HG02588 (cell line): Measurements from ENCODE around the gene GOLGA8B.
"Not testable (repeated sequence)": the region's sequence is repeated elsewhere in the genome, so short reads cannot be mapped to it uniquely, and the experiment has no call there.

Experiments
- ATAC-seq: cut with Tn5 transposase; IDR thresholded peaks from one replicate; pipeline ENCODE4 v1.9.1; 2021; ENCODE audit warnings: mild to moderate bottlenecking, moderate library complexity; ENCODE audit not compliant: unreplicated experiment

GOLGA8B gene

GRCh38 chr15:34564711-34565110 is 18.7 kb downstream of the GOLGA8B start:
- ATAC-seq = not testable (repeated sequence)

- not testable (repeated sequence) for ATAC-seq
Measured at GRCh38 chr15:34560814-34561213, 22.6 kb downstream of the GOLGA8B start.

GRCh38 chr15:34559764-34560163 is 23.7 kb downstream of the GOLGA8B start:
- ATAC-seq = not testable (repeated sequence)

GRCh38 chr15:34555162-34555561 is 28.3 kb downstream of the GOLGA8B start:
- ATAC-seq = not testable (repeated sequence)

- ATAC-seq = not testable (repeated sequence)
Measured at GRCh38 chr15:34554716-34555115, 28.7 kb downstream of the GOLGA8B start.

GRCh38 chr15:34554126-34554525 is 29.3 kb downstream of the GOLGA8B start:
- not testable (repeated sequence) for ATAC-seq

GRCh38 chr15:34550129-34550528 is 33.3 kb downstream of the GOLGA8B start:
- not testable (repeated sequence) for ATAC-seq

GRCh38 chr15:34549381-34549809 is 34.1 kb downstream of the GOLGA8B start:
- ATAC-seq = not testable (repeated sequence)

GRCh38 chr15:34543860-34544649 is 39.4 kb downstream of the GOLGA8B start:
- not testable (repeated sequence) for ATAC-seq

- not testable (repeated sequence) for ATAC-seq
Measured at GRCh38 chr15:34535857-34536256, 47.6 kb downstream of the GOLGA8B start.
